ENCODE data around the gene MRM1. TPM values are rescaled to one million over a fixed set of nuclear protein-coding genes. Genes with fewer than 3 reads are reported as not detected.

The MRM1 gene
- total and polyA plus RNA-seq, 9 of the 15 experiments (the other 6 are each of a cell fraction or from before 2014, with no cell fraction given): 0.61 to 28.4 (median 21.5) TPM

GRCh38 chr17:36608794-36609497 lies 7.6 kb downstream of the MRM1 start (continued):
- TF ChIP-seq SMARCA5 (IDR thresholded peaks at IDR 0.05) (no peak; the same call in 1 of the 2 replicates), ZNF76 (CRISPR knock-in tag; IDR thresholded peaks at IDR 0.05; ENCODE audit: borderline replicate concordance) (no peak), SIN3B (IDR thresholded peaks at IDR 0.05; ENCODE audit: low read depth) (no peak), ZNF3 (CRISPR knock-in tag; IDR thresholded peaks at IDR 0.05) (no peak), SMARCB1 (IDR thresholded peaks at IDR 0.05; ENCODE audit: insufficient read length, low read depth) (no peak), NCOA2 (IDR thresholded peaks at IDR 0.05; ENCODE audit: partially characterized antibody in 2 of 2) (no peak), SAFB (IDR thresholded peaks at IDR 0.05; ENCODE audit: borderline replicate concordance, low read depth, low read length) (peak; percentile 74; the same call in 1 of the 2 replicates), NR1H2 (CRISPR knock-in tag; IDR thresholded peaks at IDR 0.05) (no peak), ZKSCAN8 (CRISPR knock-in tag; IDR thresholded peaks at IDR 0.05) (no peak), BACH1 (tag; IDR thresholded peaks at IDR 0.05) (no peak), RAD21 (CRISPR knock-in tag; conservative IDR thresholded peaks at IDR 0.05 in 1 of 2, IDR thresholded peaks at IDR 0.05 in 1 of 2) (peak; percentile 35 to 71), STAT6 (CRISPR knock-in tag; IDR thresholded peaks at IDR 0.05) (no peak), IFI16 (CRISPR knock-in tag; IDR thresholded peaks at IDR 0.05) (no peak), TAF1 (IDR thresholded peaks at IDR 0.05; ENCODE audit: control insufficient read depth, extremely low read depth, insufficient read depth, low read length, severe bottlenecking) (no peak), CCAR2 (IDR thresholded peaks at IDR 0.05; ENCODE audit: low read depth, low read length) (no peak), ZFP36 (IDR thresholded peaks at IDR 0.05; ENCODE audit: low read depth, low read length, partially characterized antibody) (no peak), SMAD3 (CRISPR knock-in tag; conservative IDR thresholded peaks at IDR 0.05) (no peak), MCM7 (IDR thresholded peaks at IDR 0.05) (no peak)
- TF ChIP-seq, protein P1, sequence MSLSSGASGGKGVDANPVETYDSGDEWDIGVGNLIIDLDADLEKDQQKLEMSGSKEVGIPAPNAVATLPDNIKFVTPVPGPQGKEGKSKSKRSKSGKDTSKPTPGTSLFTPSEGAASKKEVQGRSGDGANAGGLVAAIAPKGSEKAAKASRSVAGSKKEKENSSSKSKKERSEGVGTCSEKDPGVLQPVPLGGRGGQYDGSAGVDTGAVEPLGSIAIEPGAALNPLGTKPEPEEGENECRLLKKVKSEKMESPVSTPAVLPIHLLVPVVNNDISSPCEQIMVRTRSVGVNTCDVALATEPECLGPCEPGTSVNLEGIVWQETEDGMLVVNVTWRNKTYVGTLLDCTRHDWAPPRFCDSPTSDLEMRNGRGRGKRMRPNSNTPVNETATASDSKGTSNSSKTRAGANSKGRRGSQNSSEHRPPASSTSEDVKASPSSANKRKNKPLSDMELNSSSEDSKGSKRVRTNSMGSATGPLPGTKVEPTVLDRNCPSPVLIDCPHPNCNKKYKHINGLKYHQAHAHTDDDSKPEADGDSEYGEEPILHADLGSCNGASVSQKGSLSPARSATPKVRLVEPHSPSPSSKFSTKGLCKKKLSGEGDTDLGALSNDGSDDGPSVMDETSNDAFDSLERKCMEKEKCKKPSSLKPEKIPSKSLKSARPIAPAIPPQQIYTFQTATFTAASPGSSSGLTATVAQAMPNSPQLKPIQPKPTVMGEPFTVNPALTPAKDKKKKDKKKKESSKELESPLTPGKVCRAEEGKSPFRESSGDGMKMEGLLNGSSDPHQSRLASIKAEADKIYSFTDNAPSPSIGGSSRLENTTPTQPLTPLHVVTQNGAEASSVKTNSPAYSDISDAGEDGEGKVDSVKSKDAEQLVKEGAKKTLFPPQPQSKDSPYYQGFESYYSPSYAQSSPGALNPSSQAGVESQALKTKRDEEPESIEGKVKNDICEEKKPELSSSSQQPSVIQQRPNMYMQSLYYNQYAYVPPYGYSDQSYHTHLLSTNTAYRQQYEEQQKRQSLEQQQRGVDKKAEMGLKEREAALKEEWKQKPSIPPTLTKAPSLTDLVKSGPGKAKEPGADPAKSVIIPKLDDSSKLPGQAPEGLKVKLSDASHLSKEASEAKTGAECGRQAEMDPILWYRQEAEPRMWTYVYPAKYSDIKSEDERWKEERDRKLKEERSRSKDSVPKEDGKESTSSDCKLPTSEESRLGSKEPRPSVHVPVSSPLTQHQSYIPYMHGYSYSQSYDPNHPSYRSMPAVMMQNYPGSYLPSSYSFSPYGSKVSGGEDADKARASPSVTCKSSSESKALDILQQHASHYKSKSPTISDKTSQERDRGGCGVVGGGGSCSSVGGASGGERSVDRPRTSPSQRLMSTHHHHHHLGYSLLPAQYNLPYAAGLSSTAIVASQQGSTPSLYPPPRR (CRISPR knock-in tag; IDR thresholded peaks at IDR 0.05; ENCODE audit: borderline replicate concordance): no peak
- TF ChIP-seq, protein P2, sequence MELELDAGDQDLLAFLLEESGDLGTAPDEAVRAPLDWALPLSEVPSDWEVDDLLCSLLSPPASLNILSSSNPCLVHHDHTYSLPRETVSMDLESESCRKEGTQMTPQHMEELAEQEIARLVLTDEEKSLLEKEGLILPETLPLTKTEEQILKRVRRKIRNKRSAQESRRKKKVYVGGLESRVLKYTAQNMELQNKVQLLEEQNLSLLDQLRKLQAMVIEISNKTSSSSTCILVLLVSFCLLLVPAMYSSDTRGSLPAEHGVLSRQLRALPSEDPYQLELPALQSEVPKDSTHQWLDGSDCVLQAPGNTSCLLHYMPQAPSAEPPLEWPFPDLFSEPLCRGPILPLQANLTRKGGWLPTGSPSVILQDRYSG (tag; conservative IDR thresholded peaks at IDR 0.05; ENCODE audit: low read depth): no peak
